ENCODE data around the gene MORN3.
A peak's percentile ranks its signal among the peaks of the same experiment; 100 is the strongest.

GRCh38 chr12:121697093-121697698, 27.7 kb upstream of the MORN3 start:
- TF ChIP-seq, protein P1, sequence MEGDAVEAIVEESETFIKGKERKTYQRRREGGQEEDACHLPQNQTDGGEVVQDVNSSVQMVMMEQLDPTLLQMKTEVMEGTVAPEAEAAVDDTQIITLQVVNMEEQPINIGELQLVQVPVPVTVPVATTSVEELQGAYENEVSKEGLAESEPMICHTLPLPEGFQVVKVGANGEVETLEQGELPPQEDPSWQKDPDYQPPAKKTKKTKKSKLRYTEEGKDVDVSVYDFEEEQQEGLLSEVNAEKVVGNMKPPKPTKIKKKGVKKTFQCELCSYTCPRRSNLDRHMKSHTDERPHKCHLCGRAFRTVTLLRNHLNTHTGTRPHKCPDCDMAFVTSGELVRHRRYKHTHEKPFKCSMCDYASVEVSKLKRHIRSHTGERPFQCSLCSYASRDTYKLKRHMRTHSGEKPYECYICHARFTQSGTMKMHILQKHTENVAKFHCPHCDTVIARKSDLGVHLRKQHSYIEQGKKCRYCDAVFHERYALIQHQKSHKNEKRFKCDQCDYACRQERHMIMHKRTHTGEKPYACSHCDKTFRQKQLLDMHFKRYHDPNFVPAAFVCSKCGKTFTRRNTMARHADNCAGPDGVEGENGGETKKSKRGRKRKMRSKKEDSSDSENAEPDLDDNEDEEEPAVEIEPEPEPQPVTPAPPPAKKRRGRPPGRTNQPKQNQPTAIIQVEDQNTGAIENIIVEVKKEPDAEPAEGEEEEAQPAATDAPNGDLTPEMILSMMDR (conservative IDR thresholded peaks at IDR 0.05) = peak; percentile 68
- no peak for TF ChIP-seq ZFX (IDR thresholded peaks at IDR 0.05)

Data from C4-2B (cell line).